Fibroblast of lung (primary cell): ENCODE data around the gene COL4A2.

Experiments used
- EZH2 ChIP-seq: IDR thresholded peaks from 2 replicates; pipeline ENCODE4 v1.5.1; 2012; ENCODE audit warnings: low read length, control low read depth, mild to moderate bottlenecking; ENCODE audit errors: missing control alignments
- TF ChIP-seq, protein P1 (sequence below), 2 donors: IDR thresholded peaks in 1 of 2; conservative IDR thresholded peaks in 1 of 2; 1 replicate in 1 of 2; 2 replicates in 1 of 2; pipeline ENCODE4 v1.5.1; 2011 to 2012; ENCODE audit warnings: low read length in 2 of 2, control low read depth in 1 of 2, inconsistent platforms in 1 of 2, low read depth in 1 of 2, mild to moderate bottlenecking in 1 of 2

DNA sequence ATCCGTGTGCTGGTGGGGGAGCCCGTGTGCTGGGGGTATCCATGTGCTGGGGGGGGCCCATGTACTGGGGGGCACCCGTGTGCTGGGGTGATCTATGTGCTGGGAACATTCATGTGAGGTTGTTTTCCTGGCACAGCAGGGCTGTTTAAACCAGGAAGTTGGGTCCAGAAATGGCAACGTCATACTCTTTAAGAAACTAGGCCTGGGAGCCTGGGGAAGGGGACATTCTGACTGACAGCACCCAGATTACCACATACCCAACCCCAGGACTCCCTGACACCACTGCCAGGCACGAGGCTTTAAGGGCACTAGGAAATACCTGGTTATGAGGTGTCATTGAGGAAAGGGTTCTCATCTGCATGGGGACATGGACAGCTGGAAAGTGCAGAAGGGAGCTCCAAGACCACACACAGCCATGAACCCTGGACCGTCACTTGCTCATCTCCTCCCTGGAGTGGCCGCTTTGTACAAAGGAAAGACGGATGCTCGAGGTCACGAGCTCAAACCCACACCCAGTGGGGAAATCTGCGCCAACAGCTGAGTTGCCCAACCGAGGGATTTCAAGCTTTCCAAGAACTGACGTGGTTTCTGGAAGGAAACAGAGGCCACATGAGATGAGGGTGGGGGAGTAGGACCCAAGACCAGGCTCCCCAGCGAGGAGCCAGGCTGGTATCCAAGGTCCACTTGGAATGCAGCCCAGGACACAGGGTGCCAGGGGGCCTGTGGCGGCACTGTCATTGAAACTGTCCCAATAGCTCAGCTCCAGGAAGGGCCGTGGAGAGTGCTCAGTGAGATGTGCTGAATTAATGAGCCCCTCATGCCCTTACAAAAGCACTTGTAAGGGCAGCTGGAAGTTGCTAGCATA, 213.6 kb downstream of the COL4A2 start:
- TF ChIP-seq, protein P1, sequence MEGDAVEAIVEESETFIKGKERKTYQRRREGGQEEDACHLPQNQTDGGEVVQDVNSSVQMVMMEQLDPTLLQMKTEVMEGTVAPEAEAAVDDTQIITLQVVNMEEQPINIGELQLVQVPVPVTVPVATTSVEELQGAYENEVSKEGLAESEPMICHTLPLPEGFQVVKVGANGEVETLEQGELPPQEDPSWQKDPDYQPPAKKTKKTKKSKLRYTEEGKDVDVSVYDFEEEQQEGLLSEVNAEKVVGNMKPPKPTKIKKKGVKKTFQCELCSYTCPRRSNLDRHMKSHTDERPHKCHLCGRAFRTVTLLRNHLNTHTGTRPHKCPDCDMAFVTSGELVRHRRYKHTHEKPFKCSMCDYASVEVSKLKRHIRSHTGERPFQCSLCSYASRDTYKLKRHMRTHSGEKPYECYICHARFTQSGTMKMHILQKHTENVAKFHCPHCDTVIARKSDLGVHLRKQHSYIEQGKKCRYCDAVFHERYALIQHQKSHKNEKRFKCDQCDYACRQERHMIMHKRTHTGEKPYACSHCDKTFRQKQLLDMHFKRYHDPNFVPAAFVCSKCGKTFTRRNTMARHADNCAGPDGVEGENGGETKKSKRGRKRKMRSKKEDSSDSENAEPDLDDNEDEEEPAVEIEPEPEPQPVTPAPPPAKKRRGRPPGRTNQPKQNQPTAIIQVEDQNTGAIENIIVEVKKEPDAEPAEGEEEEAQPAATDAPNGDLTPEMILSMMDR (conservative IDR thresholded peaks at IDR 0.05 in 1 of 2, IDR thresholded peaks at IDR 0.05 in 1 of 2; ENCODE audit: low read depth in 1 of 2, low read length in 2 of 2), result no peak
- no peak for TF ChIP-seq EZH2
